Activated naive CD4-positive, alpha-beta T cell (primary cell): Measurements from ENCODE around the gene GBX2.

Experiments used
- DNase-seq, 4 experiments: peaks; one replicate each; lab custom pipeline; 2025; lab: John Stamatoyannopoulos, UW

Gene GBX2

DNA sequence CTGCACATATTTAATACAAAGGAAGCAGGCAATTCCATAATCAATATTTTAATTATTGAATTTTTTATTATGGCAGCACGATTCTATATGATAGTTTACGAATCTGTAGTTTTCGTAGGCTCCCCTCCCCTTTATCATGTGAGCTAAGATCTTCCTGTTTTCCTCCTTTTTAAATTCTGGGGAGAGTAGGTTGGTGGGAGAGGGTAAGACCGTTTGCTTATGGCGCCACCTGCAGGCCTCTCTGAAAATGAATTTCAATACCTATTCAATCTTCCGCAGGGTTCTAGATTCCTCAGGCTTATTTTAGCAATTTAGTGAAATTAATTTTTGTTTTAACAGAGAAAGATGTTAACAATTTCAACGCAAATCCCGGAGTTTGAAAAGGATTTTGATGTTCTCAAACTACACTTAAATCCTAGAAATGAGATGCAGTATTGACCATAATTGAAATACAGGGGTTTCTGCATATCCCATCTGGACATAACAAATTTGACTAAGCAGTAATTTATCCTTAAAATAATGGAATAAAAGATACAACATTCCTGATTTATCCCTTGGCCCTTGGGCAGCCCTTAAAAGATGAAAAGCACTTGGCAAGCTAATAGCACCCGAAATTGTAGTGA lies 12.8 kb upstream of the GBX2 start:
- DNase-seq: no peak

GRCh38 chr2:236180076-236180816 lies 12.1 kb upstream of the GBX2 start:
- no peak for DNase-seq

DNA sequence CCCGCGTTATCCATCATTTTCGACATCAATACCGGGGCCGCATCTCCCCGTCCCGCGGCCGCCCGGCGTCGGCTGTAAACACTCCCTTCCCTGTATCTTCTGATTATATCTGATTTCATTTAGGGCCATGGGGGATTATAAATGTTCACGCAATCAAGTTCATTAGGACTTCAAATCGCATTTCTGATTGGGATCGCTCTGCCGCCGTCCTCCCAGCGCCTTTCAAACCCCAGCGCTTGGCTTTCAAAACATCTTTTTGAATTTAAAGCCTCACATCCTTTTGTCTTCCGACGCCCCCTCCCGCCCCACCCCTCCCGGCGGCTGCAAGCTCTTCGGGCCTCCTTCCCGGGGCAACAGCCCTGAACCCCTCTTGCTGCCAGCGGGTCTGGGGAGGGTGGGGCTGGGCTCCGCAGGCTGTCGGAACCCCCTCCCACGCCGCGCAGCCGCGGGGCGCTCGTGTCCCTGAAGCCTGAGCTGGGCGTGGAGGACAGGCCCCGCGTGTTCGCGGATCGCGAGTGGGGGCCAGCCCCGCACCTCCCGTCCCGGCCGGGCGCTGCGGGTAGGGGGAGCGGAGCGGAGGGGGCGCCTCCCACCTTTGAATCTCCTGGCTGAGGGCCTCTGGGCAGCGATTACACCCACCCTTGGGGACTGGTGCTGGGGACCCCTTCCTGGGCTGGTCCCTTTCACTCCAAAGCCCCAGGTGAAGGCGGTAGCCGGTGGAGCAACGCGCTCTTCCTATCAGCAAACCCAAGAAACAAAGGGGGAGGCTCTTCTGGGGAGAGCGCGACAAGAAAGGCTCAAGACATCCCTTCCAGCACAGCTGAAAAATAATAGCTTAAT lies 11.3 kb upstream of the GBX2 start:
- no peak for DNase-seq

DNA sequence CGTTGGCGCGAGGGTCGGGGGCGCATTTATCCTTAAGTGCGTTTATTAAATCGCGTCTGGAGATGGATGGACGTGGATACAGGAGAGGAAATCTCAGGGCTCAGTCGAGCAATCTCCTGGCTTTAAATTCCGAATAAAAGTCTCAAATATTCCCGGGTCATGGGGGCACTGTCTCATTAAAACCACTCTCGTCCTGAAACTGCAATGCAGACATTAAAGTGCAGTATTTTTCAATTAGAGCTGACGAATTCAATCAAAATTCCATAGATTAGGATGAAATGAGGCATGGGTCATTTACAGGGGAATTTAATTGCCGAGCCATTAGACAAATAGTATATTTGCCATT lies 10.7 kb upstream of the GBX2 start:
- DNase-seq: no peak

GRCh38 chr2:236177967-236178889 lies 10.0 kb upstream of the GBX2 start:
- DNase-seq: no peak

- DNase-seq: no peak
Measured at GRCh38 chr2:236177604-236177966, 9.4 kb upstream of the GBX2 start.

DNA sequence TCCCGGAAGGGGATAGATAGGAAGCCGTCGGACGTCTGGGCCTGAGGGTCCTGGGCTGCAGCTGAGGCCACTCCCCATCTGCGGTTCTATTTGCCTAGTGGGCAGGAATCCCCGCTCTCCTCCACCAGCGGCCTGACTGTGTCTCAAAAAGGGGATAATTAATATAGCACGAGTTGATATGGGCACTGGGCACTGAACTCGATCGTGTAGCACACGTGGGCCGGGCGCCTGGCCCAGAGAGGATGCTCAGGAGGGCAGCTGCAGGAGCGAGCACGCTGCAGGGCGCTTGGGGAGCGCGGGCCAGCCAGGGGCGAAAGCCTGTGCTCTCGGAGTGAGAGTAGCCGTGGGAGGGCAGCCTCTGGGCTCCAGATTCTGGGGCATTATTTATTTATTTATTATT lies 8.8 kb upstream of the GBX2 start:
- no peak for DNase-seq

GRCh38 chr2:236176417-236176816 lies 8.2 kb upstream of the GBX2 start:
- DNase-seq: no peak

DNA sequence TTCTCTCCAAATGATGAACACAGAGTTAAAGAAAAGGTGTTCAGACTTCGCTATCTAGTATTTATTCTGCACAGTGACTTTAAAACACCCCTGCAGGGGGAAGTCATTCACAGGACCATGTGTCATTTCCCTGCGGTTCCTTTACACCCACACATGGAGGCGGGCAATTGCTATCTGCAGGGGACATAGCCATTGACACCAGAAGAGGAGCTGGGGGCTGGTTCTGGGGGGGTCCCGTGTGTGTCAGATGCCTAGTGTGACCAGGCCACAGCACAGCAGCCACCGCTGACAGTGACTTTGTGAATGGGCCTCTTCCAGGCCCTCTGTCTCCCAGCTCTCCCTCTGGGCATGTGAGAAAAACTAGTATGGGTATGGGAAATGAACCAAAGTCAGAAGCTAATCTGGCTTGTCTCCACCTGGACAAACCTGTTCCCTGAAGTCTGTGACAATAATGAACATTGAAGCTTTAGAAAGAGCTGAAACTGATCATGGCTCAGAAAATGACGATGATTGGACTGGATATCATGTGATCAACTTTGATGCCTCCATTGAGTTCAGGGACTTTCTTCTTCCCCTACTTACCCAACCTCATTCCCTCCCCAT lies 7.5 kb upstream of the GBX2 start:
- no peak for DNase-seq

GRCh38 chr2:236173729-236174607 lies 5.8 kb upstream of the GBX2 start:
- DNase-seq: no peak

DNA sequence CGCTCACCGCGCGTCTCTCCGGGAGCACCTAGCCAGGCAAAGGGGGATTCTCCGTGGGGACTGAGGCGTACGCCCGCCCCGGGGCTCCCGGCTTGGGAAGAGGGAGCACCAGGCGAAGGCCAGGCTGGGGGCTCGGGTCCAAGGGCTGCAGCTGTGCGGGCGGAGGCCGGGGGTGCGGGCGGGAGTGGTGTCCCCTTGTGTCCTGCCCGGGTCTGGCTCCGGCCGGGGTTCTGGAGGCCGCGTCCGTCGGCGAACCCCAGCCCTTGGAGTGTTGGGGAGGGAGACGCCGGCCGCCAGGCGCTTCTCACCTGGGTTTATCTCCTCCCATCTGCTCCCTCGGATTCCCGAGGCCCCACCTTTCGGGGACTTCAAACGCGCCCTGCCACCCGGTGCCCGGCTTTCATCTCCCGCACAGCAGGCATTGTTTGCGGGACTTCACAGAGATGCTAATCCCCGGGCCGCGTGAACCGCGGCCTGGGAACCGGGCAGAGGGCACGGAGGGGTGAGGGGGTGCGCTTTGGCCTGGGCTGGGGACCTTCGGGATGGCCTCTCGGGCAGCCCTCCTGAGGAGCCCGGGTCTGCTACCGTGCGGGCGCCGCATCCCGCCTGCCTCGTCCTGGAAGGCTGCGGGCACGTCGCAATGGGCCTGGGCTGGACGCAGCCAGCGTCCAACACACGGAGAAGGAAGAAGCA lies 5.0 kb upstream of the GBX2 start:
- DNase-seq: no peak

DNA sequence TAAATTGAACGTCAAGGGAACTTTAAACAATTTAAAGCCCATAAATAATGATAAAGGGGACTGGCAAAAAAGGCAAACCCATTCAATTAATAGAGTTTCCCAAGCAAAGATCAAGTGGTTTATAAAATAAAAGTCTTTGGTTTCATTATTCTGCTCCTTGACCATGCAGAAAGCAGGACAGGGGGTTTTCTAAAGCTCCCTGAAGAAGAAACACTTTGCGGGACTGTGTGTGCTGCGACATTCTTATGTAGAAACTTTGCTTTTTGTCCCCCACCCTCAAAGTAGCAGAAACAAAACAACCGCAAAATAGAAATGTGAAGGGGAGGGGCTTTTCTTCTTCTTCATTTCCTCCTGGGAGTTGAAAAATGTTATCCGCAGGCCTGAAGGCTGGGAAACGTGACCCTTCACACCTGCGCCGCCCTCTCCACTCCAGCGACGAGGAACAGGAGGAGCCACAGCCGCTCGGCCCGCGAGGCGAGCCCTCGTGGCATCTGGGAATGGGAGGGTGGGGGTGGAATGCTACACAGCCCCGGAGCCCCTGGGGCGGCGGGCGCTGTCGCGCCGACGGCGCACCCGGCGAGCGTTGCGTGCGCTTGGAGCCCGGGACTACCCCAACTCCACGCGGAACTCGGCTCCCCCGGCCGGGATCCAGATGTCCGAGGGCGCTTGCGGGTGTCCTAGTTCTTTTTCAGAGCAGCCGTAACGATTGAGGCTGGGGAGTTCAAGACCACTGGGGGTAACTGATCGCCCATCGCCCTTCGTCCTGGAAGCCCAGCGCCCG lies 4.3 kb upstream of the GBX2 start:
- no peak for DNase-seq

- DNase-seq: no peak
Measured at GRCh38 chr2:236171680-236172254, 3.6 kb upstream of the GBX2 start.

GRCh38 chr2:236171181-236171679 lies 3.0 kb upstream of the GBX2 start:
- DNase-seq: no peak

- no peak for DNase-seq
Measured at GRCh38 chr2:236170590-236171165, 2.5 kb upstream of the GBX2 start.

DNA sequence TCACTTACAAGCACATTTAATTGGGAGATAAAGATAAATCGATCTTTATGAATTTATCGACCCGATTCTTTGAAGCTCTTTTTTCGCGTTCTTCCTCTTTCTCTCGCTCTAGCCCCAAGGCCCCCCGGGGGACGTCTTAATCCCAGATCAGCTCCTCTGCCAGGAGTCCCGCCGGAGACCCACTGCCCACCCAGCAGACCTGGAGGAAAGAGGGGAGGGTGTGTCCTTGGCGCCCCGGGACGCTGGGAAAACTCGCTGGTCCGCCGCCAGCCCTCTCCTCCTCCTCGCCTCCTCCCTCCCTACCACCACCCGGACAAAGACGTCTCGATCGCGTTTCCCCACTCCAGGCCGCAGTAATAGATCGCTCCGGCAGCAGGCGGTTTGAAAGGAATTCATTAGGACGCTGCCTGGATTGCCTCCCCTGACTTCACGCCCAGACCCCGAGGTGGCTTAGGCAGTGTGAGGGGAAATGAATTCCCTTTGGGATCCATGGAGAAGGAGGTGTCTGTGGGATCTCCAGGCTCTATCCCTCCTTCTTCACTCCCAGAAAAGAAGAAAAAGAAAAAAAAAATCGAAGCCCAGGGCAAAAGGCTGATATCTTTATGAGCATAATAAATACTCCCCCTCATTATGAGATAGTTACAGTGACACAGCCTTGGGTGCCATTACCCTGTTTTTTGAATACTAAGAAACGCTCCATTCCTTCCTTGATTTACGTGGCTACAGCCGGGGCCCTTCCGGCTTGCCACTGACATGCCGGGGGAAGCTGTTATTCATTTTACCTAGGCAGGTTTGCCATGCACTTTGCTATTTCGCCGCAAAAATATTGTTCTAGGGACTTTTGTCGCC lies 1.8 kb upstream of the GBX2 start:
- DNase-seq: no peak

GRCh38 chr2:236169151-236169721 lies 1.1 kb upstream of the GBX2 start:
- no peak for DNase-seq
